ENCODE data around the gene CARD14. TPM values are rescaled to one million over a fixed set of nuclear protein-coding genes. Genes with fewer than 3 reads are reported as not detected.

CARD14 gene
- total and polyA plus RNA-seq, 2 experiments from 2014 or later: 0.08 to 0.52 TPM

DNA sequence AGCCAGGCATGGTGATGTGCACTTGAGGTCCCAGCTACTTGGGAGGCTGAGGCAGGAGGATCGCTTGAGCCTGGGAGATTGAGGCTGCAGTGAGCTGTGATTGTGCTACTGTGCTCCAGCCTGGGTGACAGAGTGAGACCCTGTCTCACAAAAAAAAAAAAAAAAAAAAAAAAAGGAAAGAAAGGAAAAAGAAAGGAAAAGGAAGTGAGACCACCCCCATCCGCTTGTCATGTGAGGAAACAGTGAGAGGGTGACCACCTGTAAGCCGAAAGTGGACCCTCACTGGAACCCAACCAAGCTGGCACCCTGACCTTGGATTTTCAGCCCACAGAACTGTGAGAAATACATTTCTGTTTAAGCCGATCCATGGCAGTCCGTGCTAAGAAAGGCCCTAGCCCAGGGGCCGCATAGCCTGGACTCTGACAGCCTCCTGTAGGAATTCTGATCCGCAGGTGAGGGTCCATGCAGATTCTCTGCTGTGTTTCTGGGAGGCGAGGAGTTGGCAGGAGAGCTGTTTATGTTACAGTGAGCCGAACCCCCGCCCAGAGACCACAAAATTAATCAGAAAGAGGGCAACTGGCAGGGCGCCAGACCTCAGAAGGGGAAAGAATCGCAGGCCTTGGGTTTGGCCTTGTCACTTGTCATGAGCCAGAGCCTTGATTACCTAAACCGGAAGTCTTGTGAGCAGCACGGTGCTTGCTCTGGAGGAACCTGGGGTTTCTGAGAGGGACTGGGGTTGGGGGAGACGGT is 49.4 kb downstream of the CARD14 start:
- Mint-ChIP-seq H3K27ac (peak overlapping the region; percentile 52; the same call in 1 of the 2 replicates), H3K4me3 (peak overlapping the region; percentile 94), H3K36me3 (ENCODE audit: low read depth) (peaks cover 27% of the 10 kb centered on the region), H3K4me1 (peaks cover 11% of the 10 kb centered on the region), H3K27me3 (ENCODE audit: insufficient read depth, low read depth, poor library complexity) (peaks cover 7% of the 10 kb centered on the region), H3K9me3 (no peaks in the 10 kb centered on the region; the same call in 2 of the 3 replicates)
- Histone ChIP-seq H3K4me3 (peak overlapping the region; percentile 93), H3K79me2 (replicated peaks; ENCODE audit: insufficient read depth) (peaks cover 7% of the 10 kb centered on the region; the same call in 1 of the 2 replicates), H3K27me3 (ENCODE audit: insufficient read depth) (no peaks in the 10 kb centered on the region), H3K36me3 (ENCODE audit: insufficient read depth) (no peaks in the 10 kb centered on the region), H3K9me2 (ENCODE audit: insufficient read depth) (no peaks in the 10 kb centered on the region), H3K4me2 (peak overlapping the region; percentile 97), H3K4me1 (ENCODE audit: insufficient read depth) (0 out of 2 replicates have a peak, but pooled peaks cover 3% of the 10 kb centered on the region), H3F3A (replicated peaks; ENCODE audit: low read depth) (peaks cover 7% of the 10 kb centered on the region; the same call in 1 of the 2 replicates), H4K20me1 (replicated peaks; ENCODE audit: insufficient read depth) (no peaks in the 10 kb centered on the region), H2AFZ (peak overlapping the region; percentile 94), H3K27ac (ENCODE audit: low read depth) (no peak overlapping the region)
- TF ChIP-seq ZNF114 (CRISPR knock-in tag; IDR thresholded peaks at IDR 0.05) (no peak), ZNF331 (CRISPR knock-in tag; IDR thresholded peaks at IDR 0.05; ENCODE audit: low read depth) (no peak), CREB1 (CRISPR knock-in tag; IDR thresholded peaks at IDR 0.05; ENCODE audit: low read depth) (no peak), EZH2 (IDR thresholded peaks at IDR 0.05; ENCODE audit: low read depth, unreplicated experiment) (no peak), STAT1 (IDR thresholded peaks at IDR 0.05; ENCODE audit: unreplicated experiment) (no peak), JUNB (IDR thresholded peaks at IDR 0.05; ENCODE audit: unreplicated experiment) (no peak)
- peak; percentile 33 for DNase-seq (ENCODE audit: low spot score)
- peak; percentile 13 for ATAC-seq

- Mint-ChIP-seq H3K4me3 (peak overlapping the region; percentile 94), H3K9me3 (no peaks in the 10 kb centered on the region; the same call in 2 of the 3 replicates), H3K27me3 (ENCODE audit: insufficient read depth, low read depth, poor library complexity) (peaks cover 7% of the 10 kb centered on the region), H3K36me3 (ENCODE audit: low read depth) (peaks cover 28% of the 10 kb centered on the region), H3K4me1 (peaks cover 16% of the 10 kb centered on the region), H3K27ac (peak overlapping the region; percentile 52; the same call in 1 of the 2 replicates)
- ATAC-seq: peak; percentile 16; the same call in 2 of the 3 replicates
- Histone ChIP-seq H3K9me2 (ENCODE audit: insufficient read depth) (no peaks in the 10 kb centered on the region), H3K79me2 (replicated peaks; ENCODE audit: insufficient read depth) (peaks cover 7% of the 10 kb centered on the region; the same call in 1 of the 2 replicates), H3K4me2 (peak overlapping the region; percentile 97), H3F3A (replicated peaks; ENCODE audit: low read depth) (peaks cover 7% of the 10 kb centered on the region; the same call in 1 of the 2 replicates), H3K4me3 (peak overlapping the region; percentile 93), H3K27me3 (ENCODE audit: insufficient read depth) (no peaks in the 10 kb centered on the region), H2AFZ (peak overlapping the region; percentile 94), H3K4me1 (ENCODE audit: insufficient read depth) (0 out of 2 replicates have a peak, but pooled peaks cover 3% of the 10 kb centered on the region), H4K20me1 (replicated peaks; ENCODE audit: insufficient read depth) (no peaks in the 10 kb centered on the region), H3K27ac (ENCODE audit: low read depth) (no peak overlapping the region), H3K36me3 (ENCODE audit: insufficient read depth) (no peaks in the 10 kb centered on the region)
- TF ChIP-seq REST (IDR thresholded peaks at IDR 0.05; ENCODE audit: unreplicated experiment) (no peak), CREB1 (CRISPR knock-in tag; IDR thresholded peaks at IDR 0.05; ENCODE audit: low read depth) (no peak), POLR2AphosphoS5 (IDR thresholded peaks at IDR 0.05; ENCODE audit: low read depth) (no peak), CTCF (conservative IDR thresholded peaks at IDR 0.05; ENCODE audit: low read depth in 2 of 2) (no peak), JUNB (IDR thresholded peaks at IDR 0.05; ENCODE audit: unreplicated experiment) (no peak)
- no peak for DNase-seq (ENCODE audit: low spot score)
Measured at GRCh38 chr17:80219763-80220053, 49.9 kb downstream of the CARD14 start.
